GM18520 (cell line): Measurements from ENCODE around the gene TMEM132D.

Source experiments
- ATAC-seq: cut with Tn5 transposase; IDR thresholded peaks from one replicate; pipeline ENCODE4 v1.9.1; 2021; ENCODE audit not compliant: unreplicated experiment

The TMEM132D gene

GRCh38 chr12:129127771-129128170 lies 776.1 kb downstream of the TMEM132D start:
- no peak for ATAC-seq

- ATAC-seq, result no peak
Observed at GRCh38 chr12:129127211-129127610, 776.6 kb downstream of the TMEM132D start.

GRCh38 chr12:129119537-129119936 lies 784.3 kb downstream of the TMEM132D start:
- no peak for ATAC-seq

GRCh38 chr12:129115558-129115957 lies 788.3 kb downstream of the TMEM132D start:
- no peak for ATAC-seq

DNA sequence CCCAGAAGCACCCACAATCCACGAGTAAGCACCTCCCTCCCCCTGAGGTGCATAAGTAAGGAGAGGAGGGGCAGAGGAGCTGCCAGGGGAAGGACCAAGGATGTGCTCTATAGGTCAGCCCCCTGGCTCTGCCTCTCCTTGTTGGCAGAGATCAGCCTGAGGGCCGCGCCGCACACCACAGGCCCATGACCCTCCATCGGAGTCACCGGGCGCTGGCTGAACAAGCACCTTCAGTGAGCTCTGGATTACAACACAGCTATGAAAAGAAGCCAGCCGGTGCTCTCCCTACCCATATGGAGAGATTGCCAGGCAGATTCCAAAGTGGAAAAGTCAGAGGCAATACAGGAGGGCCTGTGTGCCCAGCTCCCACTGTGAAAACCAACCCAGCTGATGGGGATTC lies 793.2 kb downstream of the TMEM132D start:
- no peak for ATAC-seq

- no peak for ATAC-seq
Observed at GRCh38 chr12:129109174-129110001, 794.4 kb downstream of the TMEM132D start.

DNA sequence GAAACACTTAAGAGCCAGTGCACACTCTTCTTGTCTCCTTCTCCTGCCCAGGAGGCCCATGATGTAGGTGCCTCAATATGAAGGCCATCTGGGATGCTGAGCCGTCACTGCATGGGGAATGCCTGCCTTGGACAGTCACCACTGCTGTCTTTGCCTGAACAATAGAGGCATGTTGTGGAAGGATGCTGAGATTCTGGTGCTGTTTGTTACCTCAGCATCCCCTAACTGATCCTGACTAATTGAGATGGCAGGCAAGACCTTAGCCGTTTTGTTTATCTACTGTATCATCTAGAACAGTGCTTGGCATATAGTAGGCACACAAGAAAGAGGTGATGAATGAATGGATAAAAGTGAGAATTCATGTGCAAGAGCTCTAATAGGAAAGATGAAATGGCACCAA lies 797.1 kb downstream of the TMEM132D start:
- no peak for ATAC-seq

DNA sequence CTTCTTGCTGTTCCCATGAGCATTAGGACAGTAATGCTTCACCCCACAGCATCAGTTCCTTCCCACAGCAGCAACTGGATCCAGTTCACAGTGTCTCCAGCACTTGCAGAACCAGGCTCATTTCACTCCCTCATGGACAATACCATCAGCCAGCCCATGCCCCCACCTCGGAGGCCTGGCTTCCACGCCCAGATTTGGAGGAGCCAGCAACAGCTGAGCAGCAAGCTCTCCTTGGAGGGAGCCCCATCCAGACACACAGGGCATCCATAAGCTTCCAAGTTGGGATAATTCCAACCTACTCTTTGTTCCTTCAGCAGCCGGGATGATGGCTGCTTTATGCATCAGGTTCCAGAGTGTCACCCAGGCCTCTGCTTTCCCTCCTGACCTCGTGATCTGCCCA lies 800.6 kb downstream of the TMEM132D start:
- no peak for ATAC-seq

DNA sequence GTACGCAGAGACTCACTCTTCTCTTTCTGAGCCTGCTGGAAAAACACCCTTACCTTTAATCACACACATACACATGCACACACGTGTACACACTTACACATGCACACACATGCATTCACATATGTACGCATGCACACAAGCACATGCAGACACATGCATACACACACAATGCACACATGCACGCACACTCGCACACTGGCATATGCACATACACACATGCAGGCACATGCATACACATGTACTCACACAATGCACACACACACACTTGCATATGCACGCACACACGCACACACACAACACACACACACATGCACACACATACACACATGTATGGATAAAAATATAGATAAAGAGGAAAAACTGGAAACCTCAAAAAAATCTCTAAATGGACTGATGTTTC lies 801.6 kb downstream of the TMEM132D start:
- ATAC-seq, result no peak

GRCh38 chr12:129101816-129102215 lies 802.0 kb downstream of the TMEM132D start:
- no peak for ATAC-seq

- no peak for ATAC-seq
Observed at GRCh38 chr12:129101404-129101803, 802.4 kb downstream of the TMEM132D start.

GRCh38 chr12:129097451-129097850 lies 806.4 kb downstream of the TMEM132D start:
- ATAC-seq, result no peak

- ATAC-seq, result no peak
Observed at GRCh38 chr12:129096968-129097367, 806.9 kb downstream of the TMEM132D start.

DNA sequence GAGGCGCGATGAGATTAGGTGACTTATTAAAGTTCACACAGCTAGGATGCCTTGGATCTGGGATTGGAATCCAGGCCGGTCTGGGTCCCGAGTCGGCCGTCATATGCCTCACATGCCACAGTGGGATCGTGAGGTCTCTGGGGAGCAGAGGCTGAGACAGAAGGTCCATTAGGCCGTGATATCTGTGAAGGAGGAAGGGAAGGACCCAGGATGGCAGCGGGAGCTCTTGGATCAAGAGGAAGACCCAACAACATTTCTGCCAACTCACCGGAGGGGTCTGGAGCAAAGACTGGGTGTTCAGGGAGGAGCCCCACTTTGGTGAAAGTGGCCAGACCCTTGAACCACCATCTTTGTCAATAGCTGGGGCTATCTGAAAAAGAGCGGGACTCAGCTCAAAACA lies 807.6 kb downstream of the TMEM132D start:
- no peak for ATAC-seq

GRCh38 chr12:129089576-129089975 lies 814.2 kb downstream of the TMEM132D start:
- no peak for ATAC-seq

GRCh38 chr12:129084875-129085826 lies 818.7 kb downstream of the TMEM132D start:
- no peak for ATAC-seq

DNA sequence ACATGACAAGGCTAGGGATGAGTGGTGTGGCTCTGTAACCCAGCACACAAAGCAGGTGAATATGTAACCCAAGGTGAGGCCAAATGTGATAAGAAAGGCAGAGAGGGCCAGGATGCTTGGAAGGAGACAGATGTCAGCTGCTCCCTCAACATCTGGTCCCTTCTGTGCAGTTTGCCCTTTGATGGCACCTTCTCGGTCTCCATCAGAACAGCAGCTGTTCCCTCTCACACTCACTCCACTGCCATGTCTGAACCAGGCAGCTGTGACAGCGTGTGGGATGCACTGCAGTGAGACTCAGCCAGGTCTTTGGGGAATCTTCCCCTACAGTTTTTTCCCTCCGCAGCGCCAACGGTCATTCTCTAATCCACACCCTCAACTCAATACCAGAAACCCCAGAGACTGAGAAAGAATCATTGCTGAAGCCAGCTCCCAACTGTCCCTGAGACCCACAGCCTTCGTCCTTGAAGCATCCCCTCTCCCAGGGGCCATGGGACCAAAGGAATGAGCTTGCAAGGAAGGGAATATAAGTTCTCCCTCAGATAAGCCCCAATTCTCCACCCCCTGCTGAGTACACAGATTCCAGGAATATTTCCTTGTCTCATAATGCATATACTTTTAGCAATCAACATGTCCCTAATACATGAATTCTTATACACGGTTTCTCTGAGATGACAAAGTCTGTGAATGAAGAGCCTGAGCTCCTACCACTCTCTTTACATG lies 820.5 kb downstream of the TMEM132D start:
- no peak for ATAC-seq

DNA sequence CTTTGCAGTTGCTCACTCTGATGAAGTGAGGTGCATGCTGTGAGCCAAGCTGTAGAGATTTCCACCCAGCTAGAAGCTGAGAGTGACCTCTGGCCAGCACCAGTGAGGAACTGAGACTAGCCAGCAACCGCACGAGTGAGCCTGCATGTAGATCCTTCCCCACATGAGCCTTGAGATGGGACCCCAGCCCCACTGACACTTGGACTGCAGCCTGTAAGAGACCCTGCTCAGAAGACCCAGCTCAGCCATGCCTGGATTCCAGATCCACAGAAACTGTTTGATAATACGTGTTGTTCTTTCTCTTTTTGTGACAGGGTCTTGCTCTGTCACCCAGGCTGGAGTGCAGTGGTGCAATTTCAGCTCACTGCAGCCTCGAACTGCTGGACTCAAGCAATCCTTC lies 821.4 kb downstream of the TMEM132D start:
- no peak for ATAC-seq

DNA sequence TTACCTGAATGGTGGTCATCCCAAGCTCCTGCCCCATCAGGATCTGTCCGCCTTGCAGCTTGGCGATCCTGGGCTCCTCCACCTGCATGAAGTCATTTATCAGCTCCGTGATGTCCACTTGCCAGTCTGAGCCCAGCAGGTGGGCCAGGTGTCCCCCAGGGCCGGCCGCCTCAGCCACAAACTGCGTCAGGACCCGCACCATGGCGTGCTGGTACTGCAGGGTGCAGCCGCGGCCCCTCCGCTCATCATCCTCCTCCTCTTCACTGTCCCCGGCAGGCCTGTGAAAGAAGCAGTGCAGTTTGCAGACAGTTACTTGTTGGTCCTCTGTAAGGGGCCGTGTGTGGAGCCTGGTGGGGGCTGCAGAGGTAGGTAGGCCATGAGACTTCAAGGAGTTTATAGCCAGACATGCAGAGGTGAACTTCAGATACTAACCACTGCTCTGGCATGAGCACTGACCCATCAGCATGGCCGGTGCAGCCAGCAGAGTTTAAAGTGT lies 822.0 kb downstream of the TMEM132D start:
- ATAC-seq, result no peak

- no peak for ATAC-seq
Observed at GRCh38 chr12:129080821-129081220, 823.0 kb downstream of the TMEM132D start.

- no peak for ATAC-seq
Observed at GRCh38 chr12:129080391-129080790, 823.4 kb downstream of the TMEM132D start.
